Effector memory CD4-positive, alpha-beta T cell (primary cell): ENCODE data around the gene AKNA.

Experiments used
- DNase-seq, 3 donors: peaks; one replicate each; pipeline ENCODE4 v3.0.0-alpha.2; 2020
- H3K27ac ChIP-seq: 2 replicates; pipeline ENCODE4 v1.7.0; 2013; ENCODE audit warnings: mild to moderate bottlenecking, low read length, moderate library complexity; ENCODE audit not compliant: insufficient read depth, poor library complexity, severe bottlenecking
- H3K27me3 ChIP-seq: replicated peaks from 2 replicates; pipeline ENCODE4 v1.7.0; 2013; ENCODE audit warnings: mild to moderate bottlenecking, low read length; ENCODE audit not compliant: insufficient read depth, control insufficient read depth, poor library complexity, severe bottlenecking
- H3K36me3 ChIP-seq: 2 replicates; pipeline ENCODE4 v1.7.0; 2013; ENCODE audit warnings: mild to moderate bottlenecking, low read length, moderate library complexity; ENCODE audit not compliant: control insufficient read depth, insufficient read depth
- H3K4me1 ChIP-seq: 2 replicates; pipeline ENCODE4 v1.7.0; 2013; ENCODE audit warnings: low read length, mild to moderate bottlenecking; ENCODE audit not compliant: control insufficient read depth, insufficient read depth, poor library complexity, severe bottlenecking
- H3K4me3 ChIP-seq: 2 replicates; pipeline ENCODE4 v1.7.0; 2013; ENCODE audit warnings: low read length, low read depth, mild to moderate bottlenecking; ENCODE audit not compliant: insufficient read depth, poor library complexity, severe bottlenecking
- H3K9me3 ChIP-seq: 2 replicates; pipeline ENCODE4 v1.7.0; 2013; ENCODE audit warnings: mild to moderate bottlenecking, low read length, moderate library complexity; ENCODE audit not compliant: control insufficient read depth

AKNA gene

GRCh38 chr9:114344188-114344566 lies 43.6 kb downstream of the AKNA start:
- H3K4me1 ChIP-seq = no peaks in the 10 kb centered on the region
- H3K27me3 ChIP-seq = no peaks in the 10 kb centered on the region
- H3K27ac ChIP-seq = no peak overlapping the region
- peaks cover 97% of the 10 kb centered on the region for H3K36me3 ChIP-seq
- H3K9me3 ChIP-seq = no peaks in the 10 kb centered on the region
- no peak overlapping the region for H3K4me3 ChIP-seq
- no peak for DNase-seq

GRCh38 chr9:114343471-114344187 lies 44.2 kb downstream of the AKNA start:
- no peak for DNase-seq
- H3K4me1 ChIP-seq = no peaks in the 10 kb centered on the region
- H3K9me3 ChIP-seq = no peaks in the 10 kb centered on the region
- peaks cover 97% of the 10 kb centered on the region for H3K36me3 ChIP-seq
- H3K4me3 ChIP-seq = no peak overlapping the region
- peak overlapping the region; percentile 18 for H3K27ac ChIP-seq
- H3K27me3 ChIP-seq = no peaks in the 10 kb centered on the region

- Histone ChIP-seq H3K36me3 (peaks cover 97% of the 10 kb centered on the region), H3K9me3 (no peaks in the 10 kb centered on the region), H3K4me1 (no peaks in the 10 kb centered on the region), H3K27ac (no peak overlapping the region), H3K4me3 (no peak overlapping the region), H3K27me3 (no peaks in the 10 kb centered on the region)
- DNase-seq = no peak
Observed at GRCh38 chr9:114342755-114343440, 44.9 kb downstream of the AKNA start.

- Histone ChIP-seq H3K4me3 (no peak overlapping the region), H3K9me3 (no peaks in the 10 kb centered on the region), H3K27me3 (no peaks in the 10 kb centered on the region), H3K27ac (peak overlapping the region; percentile 13), H3K4me1 (no peaks in the 10 kb centered on the region), H3K36me3 (peaks cover 96% of the 10 kb centered on the region)
- DNase-seq = no peak
Observed at GRCh38 chr9:114341991-114342390, 45.8 kb downstream of the AKNA start.

- Histone ChIP-seq H3K9me3 (no peaks in the 10 kb centered on the region), H3K27ac (peak overlapping the region; percentile 13), H3K4me3 (no peak overlapping the region), H3K27me3 (no peaks in the 10 kb centered on the region), H3K36me3 (peaks cover 94% of the 10 kb centered on the region), H3K4me1 (no peaks in the 10 kb centered on the region)
- DNase-seq = no peak
Observed at GRCh38 chr9:114341152-114341830, 46.5 kb downstream of the AKNA start.

- no peaks in the 10 kb centered on the region for H3K4me1 ChIP-seq
- peaks cover 83% of the 10 kb centered on the region for H3K36me3 ChIP-seq
- no peaks in the 10 kb centered on the region for H3K27me3 ChIP-seq
- no peaks in the 10 kb centered on the region for H3K9me3 ChIP-seq
- peak overlapping the region; percentile 14 for H3K27ac ChIP-seq
- no peak overlapping the region for H3K4me3 ChIP-seq
- peak; percentile 12 to 30 (median 22) for DNase-seq
Observed at GRCh38 chr9:114339130-114339908, 48.5 kb downstream of the AKNA start.

GRCh38 chr9:114338187-114338586 lies 49.6 kb downstream of the AKNA start:
- H3K4me3 ChIP-seq = no peak overlapping the region
- H3K36me3 ChIP-seq = peaks cover 72% of the 10 kb centered on the region
- H3K27me3 ChIP-seq = no peaks in the 10 kb centered on the region
- no peak for DNase-seq
- peak overlapping the region; percentile 14 for H3K27ac ChIP-seq
- no peaks in the 10 kb centered on the region for H3K4me1 ChIP-seq
- no peaks in the 10 kb centered on the region for H3K9me3 ChIP-seq

- H3K27ac ChIP-seq = no peak overlapping the region
- no peaks in the 10 kb centered on the region for H3K4me1 ChIP-seq
- H3K4me3 ChIP-seq = no peak overlapping the region
- DNase-seq = no peak
- peaks cover 59% of the 10 kb centered on the region for H3K36me3 ChIP-seq
- H3K9me3 ChIP-seq = no peaks in the 10 kb centered on the region
- no peaks in the 10 kb centered on the region for H3K27me3 ChIP-seq
Observed at GRCh38 chr9:114336699-114337395, 50.9 kb downstream of the AKNA start.

GRCh38 chr9:114336157-114336556 lies 51.6 kb downstream of the AKNA start:
- Histone ChIP-seq H3K4me3 (no peak overlapping the region), H3K27me3 (no peaks in the 10 kb centered on the region), H3K36me3 (peaks cover 52% of the 10 kb centered on the region), H3K27ac (no peak overlapping the region), H3K4me1 (no peaks in the 10 kb centered on the region), H3K9me3 (no peaks in the 10 kb centered on the region)
- no peak for DNase-seq
